GM12878 (cell line): ENCODE data around the gene KIF21A. TPM values are rescaled to one million over a fixed set of nuclear protein-coding genes. Genes with fewer than 3 reads are reported as not detected.

Experiments
- ATAC-seq: fragments of 200-7000 bp; cut with Tn5 transposase; 3 replicates; pipeline ENCODE4 v1.9.1; 2020; ENCODE audit warnings: mild to moderate bottlenecking, moderate library complexity
- BruUV-seq: library from RNA; stranded (reverse); fragments of 400-500 nt; replicated peaks from 2 replicates; lab custom pipeline; 2021; lab: Mats Ljungman, UMichigan
- CTCF ChIA-PET: fragments of 300-600 bp; sonication (Branson Sonifier 250); formaldehyde crosslinking; extraction: SDS; loops from one replicate; lab custom pipeline; 2021; ENCODE audit warnings: inconsistent platforms; lab: Yijun Ruan, JAX
- POLR2A ChIA-PET: fragments of 350-600 bp; formaldehyde crosslinking; extraction: SDS; loops from one replicate; lab custom pipeline; 2021; ENCODE audit warnings: inconsistent platforms; lab: Charles Lee
- RAD21 ChIA-PET: fragments of 300-600 bp; sonication (Branson Sonifier 250); formaldehyde crosslinking; loops from one replicate; lab custom pipeline; 2023; ENCODE audit warnings: antibody characterized with exemption; ENCODE audit not compliant: unreplicated experiment; lab: Charles Lee
- SMC1A ChIA-PET: fragments of 300-600 bp; sonication (Branson Sonifier 250); formaldehyde crosslinking; loops from one replicate; lab custom pipeline; 2023; ENCODE audit not compliant: unreplicated experiment, uncharacterized antibody; lab: Charles Lee
- DNase-seq: peaks from one replicate; pipeline ENCODE4 v3.0.0-alpha.2; 2011; ENCODE audit warnings: low read depth, low spot score
- FAIRE-seq: peaks from 3 replicates; lab custom pipeline; 2011; peaks lifted over from hg19 to GRCh38; lab: Jason Lieb, UNC
- H2AFZ ChIP-seq: 2 replicates; pipeline ENCODE4 v1.6.0; 2011; ENCODE audit warnings: low read depth, low read length, control low read depth; ENCODE audit not compliant: control insufficient read depth
- H3K27ac ChIP-seq: 2 replicates; pipeline ENCODE4 v1.5.1; 2011; ENCODE audit warnings: control low read depth; ENCODE audit not compliant: control insufficient read depth, insufficient read depth
- H3K27me3 ChIP-seq, 2 experiments: replicated peaks in 1 of 2; 2 replicates each; pipeline versions ENCODE4 v1.6.0 to v1.6.1; 2011; ENCODE audit warnings: low read length in 1 of 2; ENCODE audit not compliant: control insufficient read depth in 2 of 2, insufficient read depth in 2 of 2
- H3K36me3 ChIP-seq, 2 experiments: 2 replicates each; pipeline ENCODE4 v1.5.1; 2011; ENCODE audit warnings: low read length in 1 of 2; ENCODE audit not compliant: control insufficient read depth in 2 of 2, insufficient read depth in 2 of 2
- H3K4me1 ChIP-seq: 2 replicates; pipeline ENCODE4 v1.6.1; 2011; ENCODE audit warnings: mild to moderate bottlenecking, low read length, moderate library complexity, mixed read lengths; ENCODE audit not compliant: control insufficient read depth, insufficient read depth
- H3K4me2 ChIP-seq: 2 replicates; pipeline ENCODE4 v1.6.0; 2011; ENCODE audit warnings: control low read depth; ENCODE audit not compliant: control insufficient read depth, insufficient read depth
- H3K4me3 ChIP-seq: fragments of 200-600 bp; sonication (generic); 2 replicates; pipeline ENCODE4 v1.5.1; 2016
- H3K79me2 ChIP-seq: 2 replicates; pipeline ENCODE4 v1.6.0; 2011; ENCODE audit warnings: low read length; ENCODE audit not compliant: control insufficient read depth, insufficient read depth
- H3K9ac ChIP-seq: 2 replicates; pipeline ENCODE4 v1.8.0; 2011; ENCODE audit warnings: low read length, control low read depth, mixed read lengths; ENCODE audit not compliant: control insufficient read depth, insufficient read depth
- H3K9me3 ChIP-seq: replicated peaks from 3 replicates; pipeline ENCODE4 v1.5.1; 2011; ENCODE audit warnings: mild to moderate bottlenecking, low read length; ENCODE audit not compliant: control insufficient read depth, insufficient read depth
- H4K20me1 ChIP-seq: 2 replicates; pipeline ENCODE4 v1.6.0; 2011; ENCODE audit not compliant: control insufficient read depth, insufficient read depth
- JUND ChIP-seq: IDR thresholded peaks from 2 replicates; pipeline ENCODE4 v1.6.1; 2012; ENCODE audit warnings: low read depth, mild to moderate bottlenecking, low read length, improper control_type of control experiment, moderate library complexity
- POLR2AphosphoS2 ChIP-seq: IDR thresholded peaks from 2 replicates; pipeline ENCODE4 v1.6.1; 2011; ENCODE audit warnings: low read depth, mild to moderate bottlenecking, low read length, improper control_type of control experiment, moderate library complexity
- WGBS: methylation state at CpG from one replicate; pipeline ENCODE4 v1.1.6; 2016; ENCODE audit warnings: low lambda C conversion rate; ENCODE audit not compliant: insufficient replicate concordance, insufficient coverage; ENCODE audit errors: missing lambda C conversion rate; 5-methylcytosine and 5-hydroxymethylcytosine counted together
- in situ Hi-C: fragments of 300-500 bp; cut with MboI; formaldehyde crosslinking; loops from 9 replicates; pipeline ENCODE4 v1.14.3; 2018; ENCODE audit warnings: mixed read lengths
- intact Hi-C: fragments of 100-400 bp; cut with micrococcal nuclease; formaldehyde crosslinking; loops from one replicate; pipeline ENCODE4 v1.14.2; 2022; ENCODE audit not compliant: unreplicated experiment
- polyA plus RNA-seq, 11 experiments: library from polyadenylated mRNA; depleted of rRNA in 4 of 11; unstranded in 6 of 11; stranded (reverse) in 5 of 11; fragments of >200 nt; fragmentation: Nextera tagmentation in 4 of 11; fragmentation: Illumina TruSeq in 1 of 11; extraction: Ambion mirVana in 4 of 11; extraction: Trizol in 1 of 11; gene quantifications; 1 replicate in 1 of 11; 2 replicates in 10 of 11; pipeline versions ENCODE4 v1.2.1 to v1.2.3, GENCODE V29; 2011 to 2016; ENCODE audit warnings: inconsistent platforms in 2 of 11, missing spikeins in 2 of 11, low read depth in 1 of 11
- total RNA-seq, 4 experiments: library from RNA; depleted of rRNA in 3 of 4; stranded (reverse); fragments of >200 nt in 3 of 4; fragmentation: Illumina TruSeq in 1 of 4; extraction: Trizol in 1 of 4; gene quantifications; 2 replicates each; pipeline versions ENCODE4 v1.2.1 to v1.2.3, GENCODE V29; 2013 to 2021
- TF ChIP-seq, protein P1 (sequence below): fragments of 450-650 bp; IDR thresholded peaks from 2 replicates; pipeline ENCODE4 v1.6.1; 2017; ENCODE audit warnings: borderline replicate concordance

KIF21A gene
- total and polyA plus RNA-seq, 10 of the 15 experiments (the other 5 are each of a cell fraction or from before 2014, with no cell fraction given), result 21.3 to 42.1 (median 24.5) TPM

DNA sequence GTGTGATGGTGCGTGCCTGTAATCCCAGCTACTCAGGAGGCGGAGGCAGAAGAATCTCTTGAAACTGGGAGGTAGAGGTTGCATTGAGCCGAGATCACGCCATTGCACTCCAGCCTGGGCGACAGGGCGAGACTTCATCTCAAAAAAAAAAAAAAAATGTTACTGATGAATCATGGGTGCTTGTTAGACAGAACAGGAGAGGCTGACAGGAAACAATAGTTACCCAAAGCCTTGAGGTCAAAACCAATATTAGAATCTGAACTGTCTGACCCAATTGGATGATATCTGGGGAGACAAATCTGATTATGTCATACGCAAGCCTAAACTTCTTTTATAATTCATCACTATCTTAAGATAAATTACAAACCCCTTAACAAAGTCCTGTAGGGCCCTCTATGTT is 40.7 kb upstream of the KIF21A start:
- no peaks in the 10 kb centered on the region for H3K9me3 ChIP-seq
- H3K36me3 ChIP-seq, result no peaks in the 10 kb centered on the region
- DNase-seq, result no peak
- ChIA-PET CTCF (no interaction called here), RAD21 (interaction anchor here (0.7 kb wide), 1 partner anchor 88 kb away, joined by 3 read pairs; no protein-coding TSS in a partner anchor)
- no peak overlapping the region for H3K4me2 ChIP-seq
- no peaks in the 10 kb centered on the region for H3K79me2 ChIP-seq
- intact Hi-C loops, result no loop called here
- no peak overlapping the region for H2AFZ ChIP-seq
- 67% methylated on average over 7 of the region's 7 CpGs for WGBS
- H3K27ac ChIP-seq, result no peak overlapping the region
- no TSS peak for BruUV-seq
- TF ChIP-seq, protein P1, sequence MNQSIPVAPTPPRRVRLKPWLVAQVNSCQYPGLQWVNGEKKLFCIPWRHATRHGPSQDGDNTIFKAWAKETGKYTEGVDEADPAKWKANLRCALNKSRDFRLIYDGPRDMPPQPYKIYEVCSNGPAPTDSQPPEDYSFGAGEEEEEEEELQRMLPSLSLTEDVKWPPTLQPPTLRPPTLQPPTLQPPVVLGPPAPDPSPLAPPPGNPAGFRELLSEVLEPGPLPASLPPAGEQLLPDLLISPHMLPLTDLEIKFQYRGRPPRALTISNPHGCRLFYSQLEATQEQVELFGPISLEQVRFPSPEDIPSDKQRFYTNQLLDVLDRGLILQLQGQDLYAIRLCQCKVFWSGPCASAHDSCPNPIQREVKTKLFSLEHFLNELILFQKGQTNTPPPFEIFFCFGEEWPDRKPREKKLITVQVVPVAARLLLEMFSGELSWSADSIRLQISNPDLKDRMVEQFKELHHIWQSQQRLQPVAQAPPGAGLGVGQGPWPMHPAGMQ, result no peak
- no peak for TF ChIP-seq POLR2AphosphoS2
- TF ChIP-seq, all 136 proteins: peak for 0
- Histone ChIP-seq H4K20me1 (no peaks in the 10 kb centered on the region), H3K9ac (no peak overlapping the region), H3K4me3 (no peak overlapping the region), H3K27me3 (no peaks in the 10 kb centered on the region), H3K4me1 (no peaks in the 10 kb centered on the region)
- no peak for FAIRE-seq
- ChIA-PET POLR2A (no interaction called here), SMC1A (interaction anchor here (1.5 kb wide), 1 partner anchor 17 kb away, joined by 4 read pairs; no protein-coding TSS in a partner anchor)
- in situ Hi-C loops, result no loop called here
- no peak for ATAC-seq

DNA sequence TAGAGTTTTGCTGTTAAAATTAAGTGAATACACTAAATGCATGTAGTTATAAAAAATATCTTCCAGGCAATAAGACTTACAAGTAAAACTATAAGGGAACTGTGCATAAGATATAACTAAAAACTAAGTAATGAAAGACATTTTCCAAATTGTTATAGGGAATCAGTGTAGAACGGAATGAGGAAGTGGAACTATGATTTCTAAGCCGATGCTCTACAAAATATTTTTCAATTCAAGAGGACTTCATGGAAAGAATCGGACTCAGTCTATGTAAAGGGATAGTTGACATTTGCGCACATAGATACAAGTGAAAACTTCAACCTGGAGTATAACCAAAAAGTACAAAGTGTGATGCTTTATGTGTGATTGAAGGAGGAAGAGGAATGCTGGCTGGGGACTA is 40.1 kb upstream of the KIF21A start:
- no TSS peak for BruUV-seq
- 60% methylated on average over 4 of the region's 4 CpGs for WGBS
- no peak for FAIRE-seq
- intact Hi-C loops (no loop called here), in situ Hi-C loops (no loop called here)
- Histone ChIP-seq H3K27ac (no peak overlapping the region), H3K9ac (no peak overlapping the region), H3K36me3 (no peaks in the 10 kb centered on the region), H4K20me1 (no peaks in the 10 kb centered on the region), H2AFZ (no peak overlapping the region), H3K27me3 (no peaks in the 10 kb centered on the region), H3K4me3 (no peak overlapping the region), H3K4me2 (no peak overlapping the region), H3K4me1 (no peaks in the 10 kb centered on the region), H3K9me3 (no peaks in the 10 kb centered on the region), H3K79me2 (no peaks in the 10 kb centered on the region)
- ATAC-seq, result no peak
- ChIA-PET RAD21 (interaction anchor here (0.7 kb wide), 1 partner anchor 89 kb away, joined by 3 read pairs; no protein-coding TSS in a partner anchor), CTCF (no interaction called here), SMC1A (no interaction called here), POLR2A (no interaction called here)
- TF ChIP-seq JUND, result no peak
- DNase-seq, result no peak
